ENCODE measurements around the gene AIFM2.
"Not testable (repeated sequence)": the region's sequence is repeated elsewhere in the genome, so short reads cannot be mapped to it uniquely, and the experiment has no call there.

The AIFM2 gene

DNA sequence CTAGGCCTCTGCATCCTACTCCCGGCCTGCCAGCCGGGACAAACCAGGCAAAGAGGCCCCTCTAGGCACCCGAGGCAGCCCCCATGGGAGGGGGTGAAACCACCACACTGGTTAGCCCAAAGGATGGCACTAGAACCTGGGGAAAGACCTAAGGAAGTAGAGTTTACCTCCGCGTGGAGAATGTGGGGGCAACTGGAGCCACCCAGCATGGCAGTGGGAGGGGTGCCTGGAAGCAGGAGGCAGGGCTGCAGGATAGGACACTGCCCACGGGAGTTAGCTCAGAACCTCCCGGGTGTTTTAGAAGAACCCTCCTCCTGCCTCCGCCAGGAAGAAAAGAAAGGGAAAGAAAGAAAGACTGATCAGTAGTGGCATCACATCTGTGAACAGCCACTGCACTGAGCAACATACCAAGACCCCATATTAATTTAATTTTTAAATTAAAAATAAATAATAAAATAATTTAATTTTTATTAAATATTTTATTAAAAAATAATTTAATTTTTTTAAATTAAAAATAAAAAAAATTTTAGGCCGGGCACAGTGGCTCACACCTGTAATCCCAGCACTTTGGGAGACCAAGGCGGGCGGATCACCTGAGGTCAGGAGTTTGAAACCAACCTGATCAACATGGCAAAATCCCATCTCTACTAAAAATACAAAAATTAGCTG is 11.2 kb downstream of the AIFM2 start:
- DNase-seq, result no peak

DNA sequence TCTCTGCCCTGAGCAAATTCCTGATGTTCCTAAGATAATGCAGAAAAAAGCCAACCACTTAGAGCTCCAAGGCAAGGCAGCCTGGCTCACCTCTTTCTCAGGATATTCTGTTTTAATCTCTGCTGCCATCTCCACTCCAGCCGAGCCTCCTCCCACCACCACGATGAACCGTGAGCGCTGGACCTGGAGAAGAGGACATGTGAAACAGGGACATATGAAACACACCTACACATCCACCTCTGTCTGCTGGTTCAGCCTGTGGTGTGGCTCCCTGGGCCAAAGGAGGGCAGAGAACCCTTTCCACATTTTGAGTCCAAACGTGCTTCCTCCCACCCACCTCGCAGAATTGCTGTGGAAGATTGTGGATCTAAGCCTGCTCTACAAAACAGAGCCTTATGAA is 12.2 kb downstream of the AIFM2 start:
- DNase-seq, result no peak

DNA sequence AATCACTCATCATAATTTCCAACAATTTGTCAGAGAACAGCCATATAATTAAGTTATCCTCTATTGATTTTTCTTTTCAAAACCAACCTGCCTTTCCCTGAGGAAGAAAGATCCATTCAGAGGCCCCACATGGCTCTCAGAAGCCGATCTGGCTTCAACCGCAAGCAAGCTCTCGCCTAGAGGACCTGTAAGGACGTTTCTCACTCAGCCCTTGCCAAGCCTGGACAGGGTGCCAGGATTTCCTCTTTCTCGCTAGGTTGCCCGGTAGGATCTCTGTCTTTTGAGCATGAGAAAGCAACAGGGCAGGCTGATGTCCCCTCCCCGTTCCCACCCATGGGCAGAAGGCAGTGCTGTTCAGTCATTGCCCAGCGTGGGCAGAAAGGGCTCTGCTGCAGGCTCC is 13.0 kb downstream of the AIFM2 start:
- no peak for DNase-seq

DNA sequence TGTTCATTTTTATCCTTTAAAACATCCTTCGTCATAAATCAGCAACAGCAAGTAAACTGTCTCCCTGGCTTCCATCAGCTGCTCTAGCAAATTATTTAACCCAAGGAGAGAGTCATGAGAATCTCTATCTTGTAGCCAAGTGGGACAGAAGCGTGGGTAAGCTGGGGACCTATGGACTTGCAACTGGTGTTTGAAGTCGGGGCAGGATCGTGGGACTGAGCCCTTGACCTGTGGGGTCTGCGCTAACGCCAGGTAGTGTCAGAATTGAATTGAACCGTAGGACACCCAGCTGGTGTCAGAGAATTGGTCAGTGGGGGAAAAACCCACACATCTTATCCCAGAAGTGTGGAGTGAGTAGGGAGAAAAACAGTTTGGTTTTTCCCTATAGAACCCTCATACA is 13.4 kb downstream of the AIFM2 start:
- DNase-seq, result no peak

DNA sequence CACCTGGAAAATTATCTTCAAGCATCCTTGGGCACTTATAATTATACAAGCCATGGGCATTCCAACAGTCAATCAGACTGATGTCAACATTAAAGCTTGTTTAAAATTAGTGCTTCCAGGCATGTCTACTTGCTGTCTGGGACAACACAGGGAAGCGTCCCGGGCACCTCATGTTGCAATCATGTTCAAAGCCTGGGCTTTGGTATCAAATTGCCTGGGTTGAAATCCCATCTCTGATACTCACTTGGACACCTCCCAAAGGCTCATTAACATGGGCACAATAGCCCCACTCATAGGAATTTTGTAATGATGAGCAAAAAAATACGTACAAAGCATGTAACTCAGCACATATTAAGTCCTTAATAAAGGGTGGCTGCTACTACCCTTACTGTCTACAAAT is 14.4 kb downstream of the AIFM2 start:
- no peak for DNase-seq

DNA sequence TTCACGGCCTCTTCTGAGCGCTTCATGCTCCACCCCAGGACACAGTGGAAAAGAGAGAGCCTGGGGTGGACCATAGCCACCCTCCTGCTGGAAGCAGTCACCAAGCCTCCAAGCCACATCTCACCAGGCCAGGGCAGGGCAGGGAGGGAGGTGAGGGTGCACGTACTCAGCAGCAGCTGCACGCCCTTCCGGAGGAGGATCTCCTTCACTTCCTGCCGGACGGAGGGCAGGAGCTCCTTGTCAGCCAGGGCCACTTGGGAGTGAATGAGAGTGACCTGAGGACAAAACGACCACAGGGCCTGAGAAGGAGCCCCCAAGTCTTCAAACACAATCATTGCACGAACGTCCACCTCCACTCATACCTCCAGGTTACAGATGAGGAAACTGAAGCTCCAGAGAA is 15.0 kb downstream of the AIFM2 start:
- no peak for DNase-seq

DNA sequence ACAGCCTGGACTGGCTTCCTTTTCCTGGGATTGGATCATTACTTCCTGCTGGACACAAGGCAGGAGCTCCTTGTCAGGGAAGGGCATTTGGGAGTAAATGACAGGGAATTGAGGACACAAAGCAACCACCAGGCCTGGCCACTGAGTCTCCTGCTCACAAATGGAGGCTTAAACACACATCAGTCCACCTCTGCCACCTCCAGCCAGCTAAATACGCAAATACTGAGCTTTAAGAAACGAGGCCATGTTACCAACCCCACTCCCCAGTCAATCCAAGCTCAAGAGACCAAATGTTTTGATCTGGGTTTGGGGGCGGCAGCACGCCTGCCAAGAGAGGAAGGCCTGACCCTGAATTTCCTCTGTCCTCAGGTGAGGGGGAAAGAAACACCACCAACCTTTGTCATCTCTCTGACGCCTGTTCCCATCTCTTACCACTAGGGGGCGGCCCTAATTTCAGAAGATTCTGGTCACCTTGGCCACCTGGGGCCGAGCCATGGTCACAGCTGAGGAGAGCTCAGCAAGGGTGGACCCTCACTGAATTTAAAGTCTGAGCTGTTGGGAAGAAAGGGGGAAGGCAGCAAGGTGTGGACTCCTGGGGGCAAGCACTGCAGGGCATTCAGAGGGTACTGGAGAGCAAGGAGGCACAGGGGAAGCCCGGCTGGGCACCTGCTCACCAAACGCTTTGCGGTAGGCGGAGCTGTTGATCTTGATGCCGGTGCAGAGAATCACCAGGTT is 16.5 kb downstream of the AIFM2 start:
- DNase-seq, result no peak

DNA sequence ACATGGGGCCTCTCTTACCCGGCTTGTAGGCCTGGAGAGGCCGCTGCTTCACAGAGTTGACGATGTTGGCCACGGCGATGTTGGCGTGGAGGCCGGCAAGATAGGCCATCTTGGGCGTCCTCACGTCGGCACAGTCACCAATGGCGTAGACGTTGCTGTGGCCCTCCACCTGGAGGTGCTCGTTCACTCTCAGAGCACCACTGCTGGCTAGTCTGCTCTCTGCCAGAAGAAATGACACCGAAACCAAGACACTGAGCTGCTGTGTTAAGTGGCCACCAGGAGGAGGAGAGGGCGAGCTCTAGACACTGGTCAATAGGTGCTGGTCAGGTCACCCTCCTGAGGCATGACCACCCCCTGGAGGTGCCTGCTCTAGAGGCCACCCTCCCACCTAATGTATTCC is 17.7 kb downstream of the AIFM2 start:
- DNase-seq, result no peak

DNA sequence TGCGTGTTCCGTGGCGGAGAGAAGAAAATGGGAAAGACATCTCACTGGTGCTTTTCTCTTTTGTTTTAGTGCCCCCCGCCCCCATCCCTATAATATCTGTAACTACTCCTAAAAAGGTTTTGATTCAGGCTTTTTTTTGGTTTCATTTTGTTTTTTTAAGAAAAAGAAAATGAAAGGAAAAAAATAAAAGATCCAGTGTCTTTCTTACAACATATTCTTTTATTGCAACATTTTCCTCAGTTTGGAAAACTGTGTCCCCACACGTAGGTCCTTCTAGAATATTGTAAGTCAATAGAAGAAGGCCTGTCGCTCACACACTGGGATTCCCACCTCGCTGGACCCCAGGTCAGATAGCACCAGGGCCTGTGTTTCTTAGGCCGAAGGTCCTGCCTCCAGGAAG is 20.6 kb downstream of the AIFM2 start:
- DNase-seq, result no peak

DNA sequence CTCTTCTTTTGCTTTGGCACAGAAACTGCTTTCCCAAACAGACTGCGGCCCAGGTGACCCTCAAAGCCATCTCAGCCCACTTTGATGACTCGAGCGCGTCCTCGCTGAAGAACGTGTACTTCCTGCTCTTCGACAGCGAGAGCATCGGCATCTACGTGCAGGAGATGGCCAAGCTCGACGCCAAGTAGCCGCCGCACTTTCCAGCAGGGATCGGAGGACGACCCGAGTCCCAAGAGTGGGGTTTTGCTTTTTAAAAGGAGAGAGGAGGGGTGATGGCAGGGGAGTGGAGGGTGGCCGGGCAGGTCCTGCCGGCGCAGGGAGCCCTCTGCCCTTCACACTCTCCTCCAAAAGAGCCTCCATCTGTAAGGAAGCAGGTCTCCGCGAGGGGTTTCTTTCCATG is 21.1 kb downstream of the AIFM2 start:
- DNase-seq, result no peak

DNA sequence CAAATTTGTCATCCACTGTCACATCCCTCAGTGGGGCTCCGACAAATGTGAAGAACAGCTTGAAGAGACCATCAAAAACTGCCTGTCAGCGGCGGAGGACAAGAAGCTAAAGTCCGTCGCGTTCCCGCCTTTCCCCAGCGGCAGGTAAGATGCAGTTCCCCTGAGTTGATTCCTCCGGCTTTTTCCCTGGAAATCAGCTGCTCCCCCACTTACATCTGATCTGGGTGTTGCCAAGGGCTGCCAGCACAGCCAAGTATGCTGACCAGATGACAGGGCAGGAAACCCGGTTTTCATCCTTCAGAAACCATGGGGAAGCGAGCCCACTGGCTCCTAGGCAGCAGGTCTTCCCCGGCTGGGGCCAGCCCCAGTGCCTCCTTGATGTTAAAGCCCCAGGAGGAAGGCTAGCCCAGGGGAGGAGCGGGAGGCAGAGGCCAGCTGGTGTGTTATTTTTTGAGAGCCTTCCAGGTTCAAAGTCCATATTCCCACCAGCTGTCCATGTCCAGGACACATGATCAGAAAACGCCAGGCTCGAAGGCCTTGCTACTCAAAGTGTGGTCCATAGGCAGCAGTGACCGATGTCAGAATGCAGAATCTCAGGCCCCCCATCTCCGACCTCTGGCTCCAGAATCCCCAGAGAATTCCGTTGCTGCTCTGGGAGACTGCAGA is 23.4 kb downstream of the AIFM2 start:
- no peak for DNase-seq

DNA sequence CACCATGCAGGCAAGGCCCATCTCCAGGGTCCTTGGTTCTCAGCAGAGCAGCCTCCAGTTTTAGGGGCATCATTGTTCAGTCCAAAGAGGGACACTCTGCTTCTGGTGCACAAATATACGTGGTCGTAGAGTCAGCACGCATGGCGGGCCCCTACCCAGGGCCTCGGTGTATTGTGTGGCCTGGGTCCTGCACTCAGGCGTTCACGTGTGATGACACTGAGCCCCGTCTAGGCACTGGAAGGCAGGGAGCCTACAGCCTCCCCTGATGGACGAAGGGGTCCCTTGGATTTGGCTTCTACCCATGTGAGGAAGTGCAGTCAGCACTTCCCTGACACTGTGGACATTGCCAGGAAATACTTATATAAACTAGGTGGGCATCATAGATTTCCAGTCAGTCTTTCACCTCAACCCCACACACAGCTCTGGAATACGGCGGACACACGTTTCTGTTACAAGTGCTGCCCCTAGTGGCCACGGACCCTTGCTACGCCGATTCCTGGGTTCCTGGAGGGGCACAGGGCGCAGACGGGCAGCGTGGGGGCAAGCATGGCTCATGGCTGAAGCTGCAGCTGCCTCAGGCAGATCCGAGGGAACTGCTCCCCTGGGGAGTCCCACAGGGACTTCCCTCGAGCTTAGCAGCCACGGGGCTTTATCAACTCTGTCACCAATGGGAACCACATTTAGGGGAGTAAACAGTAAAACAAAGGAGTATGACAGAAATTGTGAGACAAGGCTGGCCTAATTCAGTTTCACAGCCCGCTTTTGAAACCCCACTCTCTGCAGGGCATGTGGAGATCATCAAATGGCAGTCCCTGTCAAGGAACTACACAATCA is 25.4 kb downstream of the AIFM2 start:
- DNase-seq, result no peak

DNA sequence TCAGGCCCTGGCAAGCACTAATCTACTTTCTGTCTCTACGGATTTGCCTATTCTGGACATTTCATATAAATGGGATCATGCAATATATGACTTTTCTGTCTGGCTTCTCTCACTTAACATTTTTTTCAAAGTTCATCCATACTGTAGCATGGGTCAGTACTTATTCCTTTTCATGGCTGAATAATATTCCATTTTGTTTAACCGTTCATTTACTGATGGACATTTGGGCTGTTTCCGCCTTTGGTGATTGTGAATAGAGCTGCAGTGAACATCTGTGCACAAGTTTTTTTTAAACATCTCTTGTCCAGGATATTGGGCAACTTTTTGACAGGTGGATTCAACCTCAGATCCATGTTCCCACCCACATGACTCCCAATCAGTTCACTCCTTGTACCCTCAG is 31.0 kb downstream of the AIFM2 start:
- no peak for DNase-seq

DNA sequence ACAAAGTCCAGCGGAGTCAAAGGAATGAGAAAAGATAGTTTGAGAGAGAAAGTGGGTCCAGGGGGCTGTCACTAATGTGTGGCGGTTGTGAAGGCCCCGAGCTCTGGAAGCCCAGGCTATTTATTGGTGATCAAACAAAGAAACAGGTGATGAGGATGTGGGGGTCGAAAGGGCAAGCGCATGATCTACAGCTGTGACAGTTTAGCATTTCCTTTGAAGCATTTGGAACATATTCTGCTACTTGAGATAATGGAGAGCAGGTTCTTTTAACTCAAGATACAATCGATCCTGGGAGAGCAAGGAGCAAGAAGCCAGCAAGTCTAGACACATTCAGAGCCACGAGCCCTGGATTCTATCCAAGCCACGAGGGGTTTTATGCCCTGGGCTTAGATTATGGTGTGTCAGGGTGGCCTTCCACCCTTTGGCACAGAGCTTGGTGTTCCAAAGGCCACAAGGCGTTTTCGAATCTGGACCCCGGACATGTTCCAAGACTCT is 31.5 kb downstream of the AIFM2 start:
- not testable (repeated sequence) for DNase-seq

DNA sequence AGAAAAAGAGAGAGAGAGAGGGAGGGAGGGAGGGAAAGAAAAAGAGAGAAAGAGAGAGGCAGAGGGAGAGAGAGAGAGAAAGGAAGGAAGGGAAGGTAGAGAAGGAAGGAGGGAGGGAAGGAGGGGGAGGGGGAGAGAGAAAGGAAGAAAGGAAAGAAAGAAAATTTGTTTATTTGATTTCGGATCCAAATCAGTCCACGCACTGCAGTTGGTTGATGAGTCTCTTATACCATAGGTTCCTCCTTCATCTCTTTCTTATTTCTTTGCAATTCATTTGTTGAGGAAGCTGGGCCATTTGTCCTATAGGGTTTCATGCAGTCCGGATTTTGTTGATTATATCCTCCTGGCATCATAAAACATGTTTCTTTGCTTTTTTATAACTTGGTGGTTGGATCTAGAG is 34.4 kb downstream of the AIFM2 start:
- no peak for DNase-seq

DNA sequence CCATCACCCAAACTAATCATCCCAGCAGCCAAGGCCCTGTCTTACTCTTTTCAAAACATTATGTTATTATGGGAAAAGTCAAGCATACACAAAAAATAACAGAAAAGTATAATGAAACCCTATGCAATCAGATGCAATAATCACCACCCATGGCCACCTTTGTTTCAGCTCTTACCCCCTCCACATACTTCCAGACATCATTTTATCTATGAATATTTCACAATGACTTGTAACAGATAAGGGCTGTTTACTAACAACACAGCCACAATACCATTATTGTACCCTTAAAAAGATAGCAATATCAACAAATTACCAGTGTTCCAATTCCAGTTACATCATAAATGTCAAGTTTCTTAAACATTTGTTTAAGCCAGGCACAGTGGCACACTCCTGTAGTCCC is 35.2 kb downstream of the AIFM2 start:
- no peak for DNase-seq

DNA sequence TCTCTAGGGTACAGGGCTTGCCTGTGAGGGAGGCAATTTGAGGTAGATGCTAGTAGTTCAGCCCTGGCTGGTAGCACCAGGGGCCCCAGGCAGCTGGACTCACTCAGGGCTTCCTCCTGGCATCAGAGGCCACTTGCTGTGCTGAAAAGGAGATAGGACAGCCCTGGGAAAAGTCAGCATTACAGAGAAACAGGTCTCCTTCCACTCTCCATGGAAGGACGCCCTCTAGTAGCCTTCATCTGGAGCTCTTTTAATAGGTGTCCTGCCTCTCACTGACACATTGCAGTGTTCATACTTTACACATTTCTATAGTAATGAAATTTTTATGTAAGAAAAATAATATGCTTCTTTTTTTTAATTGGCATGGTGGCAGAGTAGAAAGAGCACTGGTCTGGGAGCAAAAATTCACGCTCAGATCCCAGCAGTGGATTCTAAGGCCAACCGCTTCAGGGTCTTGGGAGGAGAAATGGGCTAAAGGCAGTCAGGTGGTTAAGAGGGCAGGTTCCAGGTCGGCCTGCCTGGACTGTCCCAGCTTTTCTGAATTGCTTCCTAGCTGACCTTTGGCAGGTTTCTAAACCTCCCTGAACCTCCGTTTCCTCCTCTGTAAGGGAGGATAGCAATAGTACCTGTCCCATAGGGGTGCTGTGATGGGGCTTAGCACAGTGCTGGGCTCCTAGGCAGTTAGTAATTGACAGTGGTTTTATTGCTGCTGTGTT is 35.8 kb downstream of the AIFM2 start:
- DNase-seq, result no peak

DNA sequence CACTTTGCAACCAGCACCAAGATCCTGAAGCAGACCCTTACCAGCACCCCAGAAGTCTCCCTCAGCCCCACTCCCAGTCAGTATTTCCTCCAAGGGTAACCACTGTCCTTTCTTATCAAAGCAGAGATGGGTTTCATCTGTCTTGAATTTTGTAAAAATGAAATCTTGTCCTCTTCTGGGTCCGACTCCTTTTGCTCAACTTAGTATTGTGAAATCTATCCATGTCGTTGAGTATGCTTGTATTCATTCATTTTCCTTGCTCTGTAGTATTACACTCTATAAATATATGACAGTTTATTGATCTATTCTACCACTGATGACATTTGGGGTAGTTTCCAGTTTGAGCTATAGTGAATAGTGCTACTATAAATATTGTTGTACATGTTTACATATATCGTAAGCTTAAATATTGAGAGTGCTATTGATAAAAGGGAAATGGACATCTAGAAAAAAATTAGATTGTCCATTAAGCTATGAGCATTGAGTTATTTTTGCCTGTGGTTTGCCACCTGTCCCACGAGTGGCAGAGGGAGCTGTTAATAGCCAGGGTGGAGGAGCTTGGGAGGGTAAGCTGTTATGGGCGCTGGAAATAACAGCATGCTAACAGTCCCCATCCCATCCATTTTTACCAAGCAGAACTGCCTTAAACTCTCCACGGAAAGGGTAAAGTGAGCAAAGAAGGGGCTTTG is 36.5 kb downstream of the AIFM2 start:
- no peak for DNase-seq

DNA sequence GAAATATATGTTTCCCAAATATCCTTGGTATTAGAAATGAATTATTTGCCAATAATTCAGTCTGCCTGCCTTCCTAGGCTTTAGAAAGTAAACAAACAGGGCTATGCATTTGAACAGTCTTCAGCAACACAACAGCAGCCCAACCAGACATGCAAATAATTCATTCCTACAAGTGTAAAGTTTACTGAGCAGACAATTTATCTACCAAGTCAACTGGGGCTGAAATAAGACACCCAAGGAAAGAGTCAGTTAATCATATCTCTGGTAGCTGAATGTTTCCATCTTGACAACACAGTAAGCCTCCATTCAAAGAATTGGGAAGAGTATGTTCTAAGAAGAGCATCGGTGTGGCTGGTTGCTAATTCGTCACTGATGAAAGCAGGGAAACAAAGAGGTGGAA is 38.4 kb downstream of the AIFM2 start:
- DNase-seq, result no peak

DNA sequence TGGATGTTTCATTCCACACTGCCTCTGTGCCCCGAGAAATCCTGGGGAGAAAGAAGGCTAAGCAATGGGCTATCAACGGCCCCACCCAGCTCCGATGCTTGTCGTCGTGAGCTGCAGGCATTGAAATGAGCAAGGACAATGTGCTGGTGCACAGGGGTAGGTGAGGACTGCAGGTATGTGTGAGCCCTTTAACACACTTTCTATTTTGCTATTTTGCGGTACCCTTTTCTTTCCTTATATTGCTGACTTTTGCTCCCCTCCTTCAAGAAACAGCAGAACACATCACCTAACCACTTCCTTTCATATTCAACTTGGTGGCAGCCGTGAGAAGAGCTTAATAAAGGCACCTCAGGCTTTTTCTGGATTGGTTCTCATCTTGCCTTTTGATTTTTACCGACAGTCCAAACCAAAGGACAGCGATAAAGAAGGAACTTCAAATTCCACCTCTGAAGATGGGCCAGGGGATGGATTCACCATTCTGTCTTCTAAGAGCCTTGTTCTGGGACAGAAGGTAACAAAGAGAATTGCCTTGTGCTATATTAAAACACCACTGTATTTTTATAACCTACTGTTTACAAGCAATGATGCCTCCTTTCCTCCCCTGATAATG is 39.2 kb downstream of the AIFM2 start:
- no peak for DNase-seq

DNA sequence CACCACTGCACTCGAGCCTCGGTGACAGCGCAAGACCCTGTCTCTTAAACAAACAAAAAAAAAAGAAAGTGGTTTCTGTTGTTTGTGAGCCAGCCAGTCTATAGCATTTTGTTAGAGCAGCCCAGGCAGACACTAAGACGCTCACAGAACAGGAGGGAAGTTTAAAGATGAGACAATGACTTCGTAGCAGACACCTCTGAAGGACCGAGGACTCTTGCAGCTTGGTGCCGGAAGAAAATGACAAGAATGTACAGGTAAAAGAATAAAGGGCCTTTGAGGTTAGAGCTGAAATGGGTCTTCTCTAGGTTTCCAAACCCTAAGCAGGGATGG is 40.3 kb downstream of the AIFM2 start:
- no peak for DNase-seq

DNA sequence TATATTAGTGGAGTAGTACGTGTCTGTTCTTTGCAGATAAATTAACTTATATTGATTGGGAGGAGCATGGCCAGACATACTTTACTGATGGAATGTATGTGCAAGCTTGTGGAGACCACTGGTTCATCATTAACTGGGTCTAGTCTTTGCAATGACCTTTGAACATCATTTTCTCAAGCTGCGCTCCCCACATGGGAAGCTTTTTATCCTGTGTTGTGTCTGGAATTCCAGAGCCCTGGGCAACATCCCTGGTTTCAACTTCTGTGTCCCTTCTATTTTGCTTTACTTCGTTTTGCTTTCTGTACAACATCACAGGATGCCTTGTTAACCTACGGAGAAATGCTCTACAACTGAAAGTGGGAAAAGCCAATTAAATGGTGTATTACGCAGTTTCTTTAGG is 41.7 kb downstream of the AIFM2 start:
- DNase-seq, result no peak
